Testis (tissue), 2 donors: ENCODE data around the gene DPEP1.

Experiments used
- POLR2A ChIP-seq: fragments of 450-650 bp; IDR thresholded peaks from one replicate; pipeline ENCODE4 v1.6.1; 2017; ENCODE audit warnings: antibody characterized with exemption, mild to moderate bottlenecking, moderate library complexity
- TF ChIP-seq, protein P1 (sequence below), 3 experiments: fragments of 450-650 bp in 2 of 3; fragments of 200-600 bp in 1 of 3; sonication (generic) in 1 of 3; IDR thresholded peaks; one replicate each; pipeline ENCODE4 v1.5.1; 2016 to 2019; ENCODE audit warnings: antibody characterized with exemption in 3 of 3, mild to moderate bottlenecking in 2 of 3, moderate library complexity in 1 of 3

- TF ChIP-seq POLR2A: no peak
- TF ChIP-seq, protein P1, sequence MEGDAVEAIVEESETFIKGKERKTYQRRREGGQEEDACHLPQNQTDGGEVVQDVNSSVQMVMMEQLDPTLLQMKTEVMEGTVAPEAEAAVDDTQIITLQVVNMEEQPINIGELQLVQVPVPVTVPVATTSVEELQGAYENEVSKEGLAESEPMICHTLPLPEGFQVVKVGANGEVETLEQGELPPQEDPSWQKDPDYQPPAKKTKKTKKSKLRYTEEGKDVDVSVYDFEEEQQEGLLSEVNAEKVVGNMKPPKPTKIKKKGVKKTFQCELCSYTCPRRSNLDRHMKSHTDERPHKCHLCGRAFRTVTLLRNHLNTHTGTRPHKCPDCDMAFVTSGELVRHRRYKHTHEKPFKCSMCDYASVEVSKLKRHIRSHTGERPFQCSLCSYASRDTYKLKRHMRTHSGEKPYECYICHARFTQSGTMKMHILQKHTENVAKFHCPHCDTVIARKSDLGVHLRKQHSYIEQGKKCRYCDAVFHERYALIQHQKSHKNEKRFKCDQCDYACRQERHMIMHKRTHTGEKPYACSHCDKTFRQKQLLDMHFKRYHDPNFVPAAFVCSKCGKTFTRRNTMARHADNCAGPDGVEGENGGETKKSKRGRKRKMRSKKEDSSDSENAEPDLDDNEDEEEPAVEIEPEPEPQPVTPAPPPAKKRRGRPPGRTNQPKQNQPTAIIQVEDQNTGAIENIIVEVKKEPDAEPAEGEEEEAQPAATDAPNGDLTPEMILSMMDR (IDR thresholded peaks at IDR 0.05): no peak
Observed at GRCh38 chr16:89600427-89600826, 13.0 kb upstream of the DPEP1 start.
